HEK293 (cell line): ENCODE measurements around the gene TXN2.

Experiments used
- CTCF ChIA-PET: fragments of 350-600 bp; formaldehyde crosslinking; extraction: SDS; loops from one replicate; lab custom pipeline; 2021; ENCODE audit warnings: antibody characterized with exemption; lab: Yijun Ruan, JAX
- POLR2A ChIA-PET: fragments of 300-600 bp; formaldehyde crosslinking; extraction: SDS; loops from one replicate; lab custom pipeline; 2020; ENCODE audit warnings: antibody characterized with exemption, inconsistent platforms; lab: Yijun Ruan, JAX
- H3K27ac ChIP-seq: fragments of 200-500 bp; sonication (Bioruptor generic); 2 replicates; pipeline ENCODE4 v1.5.1; 2014; ENCODE audit warnings: low read depth, low read length, control low read depth, inconsistent platforms; ENCODE audit errors: extremely low read depth
- H3K36me3 ChIP-seq, 2 experiments: fragments of 200-500 bp in 1 of 2; sonication (Bioruptor generic) in 1 of 2; 1 replicate in 1 of 2; 2 replicates in 1 of 2; pipeline ENCODE4 v1.5.1; 2014 to 2017; ENCODE audit warnings: inconsistent platforms in 2 of 2, low read length in 2 of 2; ENCODE audit not compliant: control insufficient read depth in 2 of 2, insufficient read depth in 1 of 2
- H3K4me1 ChIP-seq: fragments of 200-500 bp; sonication (Bioruptor generic); 2 replicates; pipeline ENCODE4 v1.5.1; 2014; ENCODE audit warnings: mild to moderate bottlenecking, low read length, inconsistent platforms; ENCODE audit not compliant: control insufficient read depth, insufficient read depth
- H3K4me3 ChIP-seq: 2 replicates; pipeline ENCODE4 v1.5.1; 2011; ENCODE audit warnings: low read depth, mild to moderate bottlenecking, control low read depth, low read length, moderate library complexity
- H3K9me3 ChIP-seq: fragments of 200-500 bp; sonication (Bioruptor generic); 2 replicates; pipeline ENCODE4 v1.5.1; 2014; ENCODE audit warnings: low read depth, low read length, inconsistent platforms; ENCODE audit not compliant: control insufficient read depth, insufficient read depth
- BCL11A ChIP-seq: fragments of 450-650 bp; formaldehyde crosslinking; IDR thresholded peaks from 2 replicates; pipeline ENCODE4 v1.5.1; 2016; ENCODE audit warnings: low read depth, missing biosample characterization, missing genetic modification characterization
- ELK4 ChIP-seq: IDR thresholded peaks from 2 replicates; pipeline ENCODE4 v1.6.1; 2011; ENCODE audit warnings: mild to moderate bottlenecking, low read depth, low read length, borderline replicate concordance
- HOXD13 ChIP-seq: sonication (generic); formaldehyde crosslinking; IDR thresholded peaks from 2 replicates; pipeline ENCODE4 v1.8.0; 2022; ENCODE audit warnings: missing genetic modification reagents, borderline replicate concordance
- PRDM4 ChIP-seq: fragments of 450-650 bp; formaldehyde crosslinking; IDR thresholded peaks from 2 replicates; pipeline ENCODE4 v1.5.1; 2017; ENCODE audit warnings: missing biosample characterization, missing genetic modification characterization
- ZNF26 ChIP-seq: fragments of 450-650 bp; formaldehyde crosslinking; IDR thresholded peaks from 2 replicates; pipeline ENCODE4 v1.5.1; 2016; ENCODE audit warnings: missing biosample characterization, missing genetic modification characterization
- ZNF449 ChIP-seq: fragments of 450-650 bp; formaldehyde crosslinking; IDR thresholded peaks from 2 replicates; pipeline ENCODE4 v1.5.1; 2017; ENCODE audit warnings: missing biosample characterization, mild to moderate bottlenecking, missing genetic modification characterization, moderate library complexity
- ZNF501 ChIP-seq: fragments of 450-650 bp; formaldehyde crosslinking; IDR thresholded peaks from 2 replicates; pipeline ENCODE4 v1.5.1; 2016; ENCODE audit warnings: missing biosample characterization, missing genetic modification characterization
- ZNF518A ChIP-seq: fragments of 450-650 bp; formaldehyde crosslinking; conservative IDR thresholded peaks from 2 replicates; pipeline ENCODE4 v1.5.1; 2016; ENCODE audit warnings: low read depth, missing biosample characterization, missing genetic modification characterization
- ZNF660 ChIP-seq: fragments of 450-650 bp; IDR thresholded peaks from 2 replicates; pipeline ENCODE4 v1.5.1; 2018; ENCODE audit warnings: missing biosample characterization, mild to moderate bottlenecking, missing genetic modification characterization
- ZNF777 ChIP-seq: fragments of 450-650 bp; formaldehyde crosslinking; IDR thresholded peaks from 2 replicates; pipeline ENCODE4 v1.5.1; 2017; ENCODE audit warnings: missing biosample characterization, missing genetic modification characterization, borderline replicate concordance
- ZNF791 ChIP-seq: fragments of 450-650 bp; formaldehyde crosslinking; IDR thresholded peaks from 2 replicates; pipeline ENCODE4 v1.5.1; 2016; ENCODE audit warnings: missing biosample characterization, missing genetic modification characterization

TXN2 gene

GRCh38 chr22:36423461-36424404 lies 57.7 kb downstream of the TXN2 start:
- POLR2A ChIA-PET = interaction anchor here (0.6 to 2.0 kb wide), 4 partner anchors 13 to 82 kb away, joined by 4 to 10 read pairs (median 5); partner anchors contain the start of gene MYH9
- CTCF ChIA-PET = interaction anchor here (0.5 to 1.7 kb wide), 7 partner anchors 14 to 135 kb away, joined by 3 to 6 read pairs (median 3); no protein-coding TSS in a partner anchor
- TF ChIP-seq HOXD13 = no peak
- TF ChIP-seq ZNF791 (tag by site-specific recombination) = no peak
- TF ChIP-seq ZNF26 (tag by site-specific recombination) = no peak
- no peak for TF ChIP-seq ZNF660
- no peak for TF ChIP-seq BCL11A (tag by site-specific recombination)
- TF ChIP-seq ZNF449 (tag by site-specific recombination) = no peak
- no peak for TF ChIP-seq ZNF501
- TF ChIP-seq ZNF518A (tag by site-specific recombination) = no peak
- TF ChIP-seq PRDM4 (tag by site-specific recombination) = no peak
- no peak for TF ChIP-seq ELK4
- TF ChIP-seq ZNF777 (tag by site-specific recombination) = no peak
- TF ChIP-seq, all 188 proteins: peak for 0

More at GRCh38 chr22:36423461-36424404, 57.7 kb downstream of the TXN2 start:
- no peak overlapping the region for H3K27ac ChIP-seq
- 0 out of 2 replicates have a peak, but pooled peaks cover 6% of the 10 kb centered on the region for H3K4me1 ChIP-seq
- no peaks in the 10 kb centered on the region for H3K36me3 ChIP-seq
- no peak overlapping the region for H3K4me3 ChIP-seq
- H3K9me3 ChIP-seq = no peaks in the 10 kb centered on the region
